Sigmoid colon (tissue), 7 donors: Measurements from ENCODE around the gene CPLX1. TPM values are rescaled to one million over a fixed set of nuclear protein-coding genes. Genes with fewer than 3 reads are reported as not detected.

Experiments used
- DNase-seq: peaks from one replicate; pipeline ENCODE4 v3.0.0-alpha.2; 2019
- H3K27ac ChIP-seq, 4 donors: fragments of 200-600 bp; sonication (generic); one replicate each; pipeline ENCODE4 v1.5.1; 2016 to 2019; ENCODE audit warnings: mild to moderate bottlenecking in 1 of 4
- H3K27me3 ChIP-seq, 3 donors: fragments of 200-600 bp; sonication (generic); one replicate each; pipeline ENCODE4 v1.5.1; 2019; ENCODE audit warnings: mild to moderate bottlenecking in 1 of 3
- H3K36me3 ChIP-seq, 4 donors: fragments of 200-600 bp; sonication (generic); one replicate each; pipeline ENCODE4 v1.5.1; 2016 to 2019
- H3K4me1 ChIP-seq, 4 donors: fragments of 200-600 bp; sonication (generic); one replicate each; pipeline ENCODE4 v1.5.1; 2017 to 2019
- H3K4me3 ChIP-seq, 4 donors: fragments of 200-600 bp; sonication (generic); one replicate each; pipeline ENCODE4 v1.5.1; 2017 to 2019; ENCODE audit warnings: mild to moderate bottlenecking in 2 of 4, moderate library complexity in 1 of 4
- H3K9me3 ChIP-seq, 4 donors: fragments of 200-600 bp in 3 of 4; sonication (generic) in 3 of 4; one replicate each; pipeline versions ENCODE4 v1.5.1 to v1.6.1; 2013 to 2019
- EP300 ChIP-seq, 4 donors: sonication (generic); formaldehyde crosslinking; IDR thresholded peaks; one replicate each; pipeline ENCODE4 v1.6.1; 2017; ENCODE audit warnings: antibody characterized with exemption in 4 of 4
- POLR2A ChIP-seq, 2 donors: fragments of 450-650 bp; IDR thresholded peaks; one replicate each; pipeline ENCODE4 v1.6.1; 2016; ENCODE audit warnings: antibody characterized with exemption in 2 of 2, mild to moderate bottlenecking in 2 of 2, moderate library complexity in 2 of 2
- POLR2AphosphoS5 ChIP-seq, 4 donors: sonication (generic); formaldehyde crosslinking; IDR thresholded peaks; one replicate each; pipeline ENCODE4 v1.6.1; 2017; ENCODE audit warnings: antibody characterized with exemption in 4 of 4
- WGBS, 2 donors: extraction: QIAGEN DNeasy Blood & Tissue Kit; methylation state at CpG; one replicate each; pipeline ENCODE4 v1.1.7; 2013; 5-methylcytosine and 5-hydroxymethylcytosine counted together
- intact Hi-C: fragments of 100-400 bp; cut with DNase I; formaldehyde crosslinking; loops from one replicate; pipeline ENCODE4 v1.15.1; 2023
- polyA plus RNA-seq, 3 donors: library from polyadenylated mRNA; stranded (reverse); fragments of 200-250 nt; gene quantifications; one replicate each; pipeline ENCODE4 v1.2.3, GENCODE V29; 2013
- total RNA-seq, 4 donors: library from RNA; depleted of rRNA; stranded (reverse); fragments of >200 nt; gene quantifications; one replicate each; pipeline ENCODE4 v1.1.0, GENCODE V29; 2016
- TF ChIP-seq, protein P1 (sequence below), 4 experiments: fragments of 450-650 bp in 3 of 4; fragments of 200-600 bp in 1 of 4; IDR thresholded peaks; one replicate each; pipeline ENCODE4 v1.5.1; 2016 to 2019; ENCODE audit warnings: antibody characterized with exemption in 4 of 4, mild to moderate bottlenecking in 3 of 4, moderate library complexity in 2 of 4
- donor health status: healthy with polysubstance abuse.
- donor health status: Bipolar disorder and iron deficiency.
- donor health status: healthy.

The CPLX1 gene
- total RNA-seq (1 to 10 TPM in 1 of 4 donors, under 1 TPM in 3; 0.36 to 1.7 (median 0.45) TPM), polyA plus RNA-seq (1 to 10 TPM in 2 of 3 donors, under 1 TPM in 1; 0.23 to 3.0 (median 2.8) TPM)

DNA sequence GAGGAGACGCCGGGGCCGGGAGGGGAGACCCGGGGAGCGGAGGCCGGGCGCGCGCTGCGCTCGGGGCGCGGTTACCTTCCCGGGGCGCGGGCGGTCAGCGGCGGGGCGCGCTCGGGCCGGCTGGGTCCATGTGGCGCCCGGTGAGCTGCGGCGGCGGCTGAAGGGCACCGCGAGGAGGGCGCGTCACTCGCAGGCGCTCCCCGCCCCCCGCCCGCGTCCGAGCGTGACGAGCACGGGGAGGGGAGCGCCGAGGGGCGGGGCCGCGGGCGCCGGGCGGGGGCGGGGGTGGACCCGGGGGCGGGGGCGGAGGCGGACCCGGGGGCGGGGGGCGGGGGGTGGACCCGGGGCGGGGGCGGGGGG lies at the start of gene CPLX1:
Gene CPLX1, minus strand, starts transcription at position 159 of the 360 bp plus-strand sequence. CDS start 1,607 bp downstream, outside the sequence.
- no peak for DNase-seq
- Histone ChIP-seq H3K4me3 (peak within 1 kb of the TSS in 3 of 4 donors; percentile 28 to 46 (median 45)), H3K27ac (no peak within 1 kb of the TSS), H3K9me3 (no peaks in the 10 kb centered on the region), H3K27me3 (peaks cover 37 to 95% (median 82%) of the 10 kb centered on the region in 3 donors), H3K36me3 (no peaks in the 10 kb centered on the region), H3K4me1 (peaks cover 0 to 22% (median 18%) of the 10 kb centered on the region in 4 donors)
- no peak for TF ChIP-seq POLR2AphosphoS5 (IDR thresholded peaks at IDR 0.05)
- TF ChIP-seq EP300 (IDR thresholded peaks at IDR 0.05): no peak
- TF ChIP-seq, protein P1, sequence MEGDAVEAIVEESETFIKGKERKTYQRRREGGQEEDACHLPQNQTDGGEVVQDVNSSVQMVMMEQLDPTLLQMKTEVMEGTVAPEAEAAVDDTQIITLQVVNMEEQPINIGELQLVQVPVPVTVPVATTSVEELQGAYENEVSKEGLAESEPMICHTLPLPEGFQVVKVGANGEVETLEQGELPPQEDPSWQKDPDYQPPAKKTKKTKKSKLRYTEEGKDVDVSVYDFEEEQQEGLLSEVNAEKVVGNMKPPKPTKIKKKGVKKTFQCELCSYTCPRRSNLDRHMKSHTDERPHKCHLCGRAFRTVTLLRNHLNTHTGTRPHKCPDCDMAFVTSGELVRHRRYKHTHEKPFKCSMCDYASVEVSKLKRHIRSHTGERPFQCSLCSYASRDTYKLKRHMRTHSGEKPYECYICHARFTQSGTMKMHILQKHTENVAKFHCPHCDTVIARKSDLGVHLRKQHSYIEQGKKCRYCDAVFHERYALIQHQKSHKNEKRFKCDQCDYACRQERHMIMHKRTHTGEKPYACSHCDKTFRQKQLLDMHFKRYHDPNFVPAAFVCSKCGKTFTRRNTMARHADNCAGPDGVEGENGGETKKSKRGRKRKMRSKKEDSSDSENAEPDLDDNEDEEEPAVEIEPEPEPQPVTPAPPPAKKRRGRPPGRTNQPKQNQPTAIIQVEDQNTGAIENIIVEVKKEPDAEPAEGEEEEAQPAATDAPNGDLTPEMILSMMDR (IDR thresholded peaks at IDR 0.05): no peak
- no peak for TF ChIP-seq POLR2A (IDR thresholded peaks at IDR 0.05)
- intact Hi-C loops: no loop called here
- 1 to 2% methylated on average over 57 to 59 of the region's 61 CpGs for WGBS, 2 donors

DNA sequence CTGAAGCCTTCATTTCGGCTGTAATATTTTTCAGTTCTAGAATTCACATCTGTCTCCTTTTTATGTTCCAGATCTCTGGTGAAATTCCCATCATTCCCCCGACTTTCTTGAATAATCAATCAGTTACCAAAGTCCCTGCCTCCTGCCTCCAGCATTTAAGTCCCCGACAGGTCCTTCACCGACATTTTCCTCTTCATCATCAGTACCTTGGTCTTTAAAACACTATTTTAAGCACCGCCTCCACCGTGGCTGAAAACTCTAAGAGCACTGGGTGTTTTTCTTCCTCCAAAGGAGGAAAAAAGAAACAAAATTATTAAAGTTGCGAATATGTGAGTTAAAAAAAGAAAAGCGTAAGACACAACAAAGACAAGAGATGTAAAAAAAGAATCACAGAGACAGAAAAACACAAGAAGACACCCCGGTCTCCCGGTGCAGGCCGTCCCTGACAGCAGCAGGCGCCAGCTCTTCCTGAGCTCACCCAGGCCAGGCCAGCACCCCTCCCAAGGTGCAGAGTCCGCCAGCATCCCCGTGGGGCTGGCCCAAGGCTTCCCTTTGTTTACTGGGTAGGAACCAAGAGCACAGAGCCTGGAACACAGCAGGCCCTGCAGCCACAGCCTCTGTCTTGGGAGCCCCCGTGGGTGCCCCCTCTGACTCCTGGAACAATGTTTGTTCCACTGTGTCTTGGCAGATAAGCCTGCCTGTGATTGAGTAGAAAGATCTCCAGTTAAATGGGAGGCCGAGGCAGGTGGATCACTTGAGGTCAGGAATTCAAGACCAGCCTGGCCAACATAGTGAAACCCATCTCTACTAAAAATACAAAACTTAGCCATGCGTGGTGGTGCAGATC lies 49.3 kb upstream of the CPLX1 start:
- DNase-seq: no peak
- Histone ChIP-seq H3K4me1 (no peaks in the 10 kb centered on the region), H3K27me3 (no peaks in the 10 kb centered on the region), H3K9me3 (no peaks in the 10 kb centered on the region), H3K4me3 (no peak overlapping the region), H3K27ac (no peak overlapping the region), H3K36me3 (peaks cover 26 to 99% (median 37%) of the 10 kb centered on the region in 4 donors)
- 84 to 90% methylated on average over 17 of the region's 17 CpGs for WGBS, 2 donors
- intact Hi-C loops: no loop called here
- no peak for TF ChIP-seq POLR2A (IDR thresholded peaks at IDR 0.05)
- TF ChIP-seq, protein P1 (IDR thresholded peaks at IDR 0.05): no peak
- TF ChIP-seq EP300 (IDR thresholded peaks at IDR 0.05): no peak
- TF ChIP-seq POLR2AphosphoS5 (IDR thresholded peaks at IDR 0.05): no peak

- H3K27ac ChIP-seq: no peak overlapping the region
- 90 to 93% methylated on average over 9 of the region's 9 CpGs for WGBS, 2 donors
- peaks cover 30 to 92% (median 39%) of the 10 kb centered on the region in 4 donors for H3K36me3 ChIP-seq
- DNase-seq: no peak
- H3K27me3 ChIP-seq: no peaks in the 10 kb centered on the region
- intact Hi-C loops: no loop called here
- no peaks in the 10 kb centered on the region for H3K9me3 ChIP-seq
- TF ChIP-seq POLR2A (IDR thresholded peaks at IDR 0.05) (no peak), EP300 (IDR thresholded peaks at IDR 0.05) (no peak), POLR2AphosphoS5 (IDR thresholded peaks at IDR 0.05) (no peak)
- TF ChIP-seq, protein P1 (IDR thresholded peaks at IDR 0.05): no peak
- no peaks in the 10 kb centered on the region for H3K4me1 ChIP-seq
- no peak overlapping the region for H3K4me3 ChIP-seq
These were observed 48.1 kb upstream of the CPLX1 start for GRCh38 chr4:874056-874455.

- DNase-seq: no peak
- no peak for TF ChIP-seq POLR2AphosphoS5 (IDR thresholded peaks at IDR 0.05)
- no peak for TF ChIP-seq POLR2A (IDR thresholded peaks at IDR 0.05)
- no peak for TF ChIP-seq EP300 (IDR thresholded peaks at IDR 0.05)
- TF ChIP-seq, protein P1 (IDR thresholded peaks at IDR 0.05): no peak
- H3K4me3 ChIP-seq: no peak overlapping the region
- 94 to 95% methylated on average over 43 of the region's 43 CpGs for WGBS, 2 donors
- no peaks in the 10 kb centered on the region for H3K27me3 ChIP-seq
- intact Hi-C loops: no loop called here
- H3K27ac ChIP-seq: no peak overlapping the region
- H3K9me3 ChIP-seq: no peaks in the 10 kb centered on the region
- no peaks in the 10 kb centered on the region for H3K4me1 ChIP-seq
- H3K36me3 ChIP-seq: peaks cover 14 to 91% (median 50%) of the 10 kb centered on the region in 4 donors
These were observed 46.5 kb upstream of the CPLX1 start for GRCh38 chr4:872241-872981.
